Mesangial cell (primary cell): ENCODE data around the gene ANKRD49. TPM values are rescaled to one million over a fixed set of nuclear protein-coding genes. Genes with fewer than 3 reads are reported as not detected.

Experiments
- total RNA-seq: library from RNA; depleted of rRNA; stranded (reverse); fragments of >200 nt; gene quantifications from 2 replicates; pipeline ENCODE4 v1.2.3, GENCODE V29; 2015

ANKRD49 gene, protein sequence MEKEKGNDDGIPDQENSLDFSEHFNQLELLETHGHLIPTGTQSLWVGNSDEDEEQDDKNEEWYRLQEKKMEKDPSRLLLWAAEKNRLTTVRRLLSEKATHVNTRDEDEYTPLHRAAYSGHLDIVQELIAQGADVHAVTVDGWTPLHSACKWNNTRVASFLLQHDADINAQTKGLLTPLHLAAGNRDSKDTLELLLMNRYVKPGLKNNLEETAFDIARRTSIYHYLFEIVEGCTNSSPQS
- total RNA-seq = 3.7 and 5.2 TPM in 2 replicates

DNA sequence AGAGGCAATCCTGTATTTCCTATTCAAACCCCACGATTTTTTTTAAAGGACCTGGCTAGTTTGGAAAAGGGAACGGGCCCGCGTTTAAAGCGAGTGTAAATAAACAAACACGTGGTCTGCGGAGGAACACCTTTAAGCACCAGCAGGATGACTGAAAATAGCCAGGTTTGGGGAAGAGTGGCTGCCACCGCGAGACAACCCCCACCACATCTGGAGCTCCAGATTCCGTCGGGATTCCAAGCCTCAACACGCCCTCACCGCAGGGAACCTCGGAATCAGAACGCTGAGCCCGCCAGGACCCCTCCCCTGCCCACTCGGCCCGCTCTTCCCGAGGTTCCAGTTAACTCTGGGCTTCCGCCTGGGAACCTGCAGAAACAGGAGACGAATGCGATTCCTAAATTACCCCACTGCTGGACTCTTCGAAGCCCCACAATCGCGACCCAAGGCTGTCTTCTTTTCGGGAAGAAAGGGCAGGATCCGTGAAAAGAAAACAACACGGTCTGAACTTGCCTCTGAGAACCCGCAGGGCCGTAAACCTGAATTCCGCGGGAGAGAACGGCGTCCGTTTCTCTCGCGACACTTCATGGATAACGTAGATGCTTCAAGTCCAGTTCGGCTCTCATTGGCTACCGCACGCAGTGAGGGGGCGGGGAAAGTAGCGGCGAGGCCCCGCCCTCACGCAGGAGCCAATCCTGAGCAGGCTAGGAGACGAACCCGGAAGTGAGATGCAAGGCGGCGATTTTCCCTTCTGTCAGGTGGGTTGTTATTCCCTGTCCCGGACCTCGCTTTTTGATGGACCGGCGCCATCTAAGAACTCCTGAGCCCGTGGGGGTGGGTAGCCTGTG, at the start of gene ANKRD49, which contains the start of gene MRE11:
Gene ANKRD49, plus strand, starts transcription at position 704 of the 845 bp plus-strand sequence. CDS start 2,710 bp downstream, outside the sequence.
Gene MRE11, minus strand, starts transcription at position 564 of the 845 bp plus-strand sequence. CDS start 1,043 bp downstream, outside the sequence.

DNA sequence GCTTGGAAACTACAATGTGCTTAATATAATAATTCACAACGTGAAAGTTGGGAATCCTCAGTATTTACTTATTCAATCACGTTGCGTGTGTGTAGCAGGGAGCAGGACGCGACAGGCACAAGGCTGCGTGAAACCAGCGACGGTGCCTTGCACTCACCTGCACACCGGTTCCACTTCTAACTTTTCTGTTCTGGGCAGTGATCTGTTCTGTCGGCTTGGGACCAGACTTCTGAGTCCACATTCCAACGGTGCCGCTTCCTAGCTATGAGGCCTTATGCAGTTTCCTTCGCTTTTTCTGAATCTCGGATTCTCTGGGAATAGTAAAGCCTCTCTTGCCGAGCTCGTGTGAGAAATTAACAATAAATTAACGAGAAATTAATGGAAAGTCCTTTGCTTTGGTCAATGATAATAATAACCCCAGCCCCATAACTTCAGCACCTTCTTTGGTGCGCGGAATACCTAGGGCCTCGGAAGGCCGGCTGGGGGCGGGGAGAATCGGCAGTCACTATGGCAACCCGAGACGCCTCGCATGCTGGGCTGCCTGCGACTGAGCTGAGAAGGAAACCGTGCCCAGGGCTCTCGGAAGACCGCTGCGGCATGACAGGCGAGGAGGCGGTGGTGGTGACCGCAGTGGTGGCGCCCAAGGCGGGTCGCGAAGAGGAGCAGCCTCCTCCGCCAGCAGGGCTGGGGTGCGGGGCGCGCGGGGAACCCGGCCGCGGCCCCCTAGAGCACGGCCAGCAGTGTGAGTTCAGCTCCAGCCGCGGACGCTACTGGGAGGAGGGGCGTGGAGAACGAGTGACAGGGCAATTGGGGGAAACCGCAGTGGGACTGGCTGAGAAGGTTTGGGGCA, 18.4 kb downstream of the ANKRD49 start, which contains the start of gene C11orf97:
Gene C11orf97, plus strand, starts transcription at position 530 of the 850 bp plus-strand sequence. Its CDS starts 68 bp downstream, at position 598.

DNA sequence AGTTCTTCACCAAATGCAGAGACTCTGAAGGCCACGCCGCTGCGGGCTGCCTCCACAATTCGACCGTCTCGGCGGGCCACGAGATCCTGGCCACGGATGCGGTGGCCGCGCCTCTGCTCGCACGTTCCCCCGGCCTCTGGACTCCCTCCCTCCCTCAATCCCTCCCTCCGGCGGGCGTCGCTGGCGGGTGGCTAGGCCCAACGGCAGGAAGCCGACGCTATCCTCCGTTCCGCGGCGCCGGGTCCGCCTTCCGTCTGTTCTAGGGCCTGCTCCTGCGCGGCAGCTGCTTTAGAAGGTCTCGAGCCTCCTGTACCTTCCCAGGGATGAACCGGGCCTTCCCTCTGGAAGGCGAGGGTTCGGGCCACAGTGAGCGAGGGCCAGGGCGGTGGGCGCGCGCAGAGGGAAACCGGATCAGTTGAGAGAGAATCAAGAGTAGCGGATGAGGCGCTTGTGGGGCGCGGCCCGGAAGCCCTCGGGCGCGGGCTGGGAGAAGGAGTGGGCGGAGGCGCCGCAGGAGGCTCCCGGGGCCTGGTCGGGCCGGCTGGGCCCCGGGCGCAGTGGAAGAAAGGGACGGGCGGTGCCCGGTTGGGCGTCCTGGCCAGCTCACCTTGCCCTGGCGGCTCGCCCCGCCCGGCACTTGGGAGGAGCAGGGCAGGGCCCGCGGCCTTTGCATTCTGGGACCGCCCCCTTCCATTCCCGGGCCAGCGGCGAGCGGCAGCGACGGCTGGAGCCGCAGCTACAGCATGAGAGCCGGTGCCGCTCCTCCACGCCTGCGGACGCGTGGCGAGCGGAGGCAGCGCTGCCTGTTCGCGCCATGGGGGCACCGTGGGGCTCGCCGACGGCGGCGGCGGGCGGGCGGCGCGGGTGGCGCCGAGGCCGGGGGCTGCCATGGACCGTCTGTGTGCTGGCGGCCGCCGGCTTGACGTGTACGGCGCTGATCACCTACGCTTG, 50.2 kb downstream of the ANKRD49 start, which contains the start of gene FUT4:
Gene FUT4, plus strand, starts transcription at position 227 of the 951 bp plus-strand sequence. Its CDS starts 213 bp downstream, at position 440.

Other genes starting within 250 kb of the ANKRD49 start
- not detected in 2 replicates for gene IZUMO1R, start 189.4 kb upstream of the ANKRD49 start, total RNA-seq
- gene GPR83, start 92.6 kb upstream of the ANKRD49 start, total RNA-seq = not detected in 2 replicates
- gene MRE11, start 140 bp upstream of the ANKRD49 start, total RNA-seq = 3.3 and 7.7 TPM in 2 replicates
- gene C11orf97, start 18.5 kb downstream of the ANKRD49 start, total RNA-seq = not detected in 2 replicates
- gene FUT4, start 49.9 kb downstream of the ANKRD49 start, total RNA-seq = 5.5 and 5.8 TPM in 2 replicates
- 0.16 and 1.6 TPM in 2 replicates for gene PIWIL4, start 73.4 kb downstream of the ANKRD49 start, total RNA-seq